Mesenchymal stem cell (in vitro differentiated cells and primary cell): ENCODE results near the gene RAB4B.

Experiments
- DNase-seq: peaks from one replicate; pipeline ENCODE4 v3.0.0-alpha.2; 2013
- H2AFZ ChIP-seq: one replicate; pipeline ENCODE4 v1.6.1; 2013; ENCODE audit warnings: low read depth, mild to moderate bottlenecking, control low read depth, inconsistent platforms, low read length, moderate library complexity
- H2AK5ac ChIP-seq: 2 replicates; pipeline ENCODE4 v1.6.1; 2013; ENCODE audit warnings: low read length, moderate library complexity, mild to moderate bottlenecking, inconsistent platforms; ENCODE audit not compliant: severe bottlenecking
- H2BK120ac ChIP-seq: one replicate; pipeline ENCODE4 v1.6.1; 2013; ENCODE audit warnings: low read depth, mild to moderate bottlenecking, inconsistent platforms, low read length, moderate library complexity
- H2BK12ac ChIP-seq, 2 experiments: one replicate each; pipeline ENCODE4 v1.6.1; 2013; ENCODE audit warnings: inconsistent platforms in 2 of 2, low read length in 2 of 2, mild to moderate bottlenecking in 2 of 2, moderate library complexity in 2 of 2, control low read depth in 1 of 2
- H2BK15ac ChIP-seq: one replicate; pipeline ENCODE4 v1.6.1; 2013; ENCODE audit warnings: mild to moderate bottlenecking, low read depth, inconsistent platforms; ENCODE audit not compliant: poor library complexity, severe bottlenecking
- H2BK5ac ChIP-seq: 2 replicates; pipeline ENCODE4 v1.6.1; 2013; ENCODE audit warnings: low read depth, mild to moderate bottlenecking, low read length, control low read depth, inconsistent platforms; ENCODE audit not compliant: poor library complexity, severe bottlenecking
- H3K14ac ChIP-seq, 2 experiments: one replicate each; pipeline ENCODE4 v1.6.1; 2013; ENCODE audit warnings: inconsistent platforms in 2 of 2, low read length in 2 of 2, control low read depth in 1 of 2, mild to moderate bottlenecking in 1 of 2, moderate library complexity in 1 of 2
- H3K18ac ChIP-seq, 2 experiments: one replicate each; pipeline ENCODE4 v1.6.1; 2013; ENCODE audit warnings: inconsistent platforms in 2 of 2, low read length in 2 of 2, control low read depth in 1 of 2, low read depth in 1 of 2, mild to moderate bottlenecking in 1 of 2
- H3K23ac ChIP-seq, 2 experiments: one replicate each; pipeline ENCODE4 v1.6.1; 2013; ENCODE audit warnings: inconsistent platforms in 2 of 2, low read length in 2 of 2, mild to moderate bottlenecking in 2 of 2, moderate library complexity in 2 of 2, control low read depth in 1 of 2
- H3K27ac ChIP-seq: 2 replicates; pipeline ENCODE4 v1.5.1; 2013; ENCODE audit warnings: mild to moderate bottlenecking, moderate library complexity, low read length, control low read depth, inconsistent platforms; ENCODE audit not compliant: poor library complexity, severe bottlenecking
- H3K27me3 ChIP-seq, 2 experiments: 2 replicates each; pipeline versions ENCODE4 v1.6.1 to v1.7.0; 2013; ENCODE audit warnings: low read length in 2 of 2, mild to moderate bottlenecking in 2 of 2, moderate library complexity in 2 of 2, control low read depth in 1 of 2, inconsistent platforms in 1 of 2; ENCODE audit not compliant: control insufficient read depth in 1 of 2, insufficient read depth in 1 of 2
- H3K36me3 ChIP-seq, 2 experiments: 2 replicates each; pipeline versions ENCODE4 v1.6.1 to v1.7.0; 2013; ENCODE audit warnings: low read length in 2 of 2, control low read depth in 1 of 2, inconsistent platforms in 1 of 2, low read depth in 1 of 2, mild to moderate bottlenecking in 1 of 2; ENCODE audit not compliant: insufficient read depth in 2 of 2, control insufficient read depth in 1 of 2
- H3K4ac ChIP-seq, 2 experiments: one replicate each; pipeline ENCODE4 v1.6.1; 2013; ENCODE audit warnings: inconsistent platforms in 2 of 2, low read length in 2 of 2, mild to moderate bottlenecking in 2 of 2, moderate library complexity in 2 of 2, control low read depth in 1 of 2, low read depth in 1 of 2
- H3K4me1 ChIP-seq: 2 replicates; pipeline ENCODE4 v1.6.1; 2013; ENCODE audit warnings: low read depth, low read length, control low read depth; ENCODE audit not compliant: control insufficient read depth, insufficient read depth
- H3K4me2 ChIP-seq: 2 replicates; pipeline ENCODE4 v1.6.1; 2013; ENCODE audit warnings: low read length, mild to moderate bottlenecking, inconsistent platforms; ENCODE audit not compliant: poor library complexity, severe bottlenecking
- H3K4me3 ChIP-seq, 2 experiments: 2 replicates each; pipeline versions ENCODE4 v1.5.1 to v1.7.0; 2013; ENCODE audit warnings: low read length in 2 of 2, mild to moderate bottlenecking in 2 of 2, control low read depth in 1 of 2, low read depth in 1 of 2; ENCODE audit not compliant: insufficient read depth in 1 of 2
- H3K79me1 ChIP-seq: replicated peaks from 2 replicates; pipeline ENCODE4 v1.6.1; 2013; ENCODE audit warnings: mild to moderate bottlenecking, control low read depth, low read length, inconsistent platforms; ENCODE audit not compliant: poor library complexity, severe bottlenecking
- H3K9ac ChIP-seq: 2 replicates; pipeline ENCODE4 v1.7.0; 2013; ENCODE audit warnings: mild to moderate bottlenecking, low read length, moderate library complexity
- H3K9me3 ChIP-seq: 2 replicates; pipeline ENCODE4 v1.7.0; 2013; ENCODE audit warnings: mild to moderate bottlenecking, low read length; ENCODE audit not compliant: control insufficient read depth
- H4K8ac ChIP-seq: one replicate; pipeline ENCODE4 v1.6.1; 2013; ENCODE audit warnings: inconsistent platforms, mild to moderate bottlenecking, low read length, moderate library complexity
- H4K91ac ChIP-seq: one replicate; pipeline ENCODE4 v1.6.1; 2013; ENCODE audit warnings: mild to moderate bottlenecking, low read length, inconsistent platforms
- WGBS: methylation state at CpG from one replicate; pipeline ENCODE4 v1.1.7; 2013; ENCODE audit warnings: mixed read lengths; 5-methylcytosine and 5-hydroxymethylcytosine counted together

Gene RAB4B

GRCh38 chr19:40802300-40803169 is 24.5 kb downstream of the RAB4B start:
- peak overlapping the region in 1 of 2 experiments; percentile 50 for H3K14ac ChIP-seq
- H3K9me3 ChIP-seq, result no peaks in the 10 kb centered on the region
- peak overlapping the region; percentile 56 for H3K9ac ChIP-seq
- H4K8ac ChIP-seq, result no peak overlapping the region
- H3K23ac ChIP-seq, result peak overlapping the region in 1 of 2 experiments; percentile 98
- peak overlapping the region in 1 of 2 experiments; percentile 71 for H3K18ac ChIP-seq
- H3K4ac ChIP-seq, result peak overlapping the region in 1 of 2 experiments; percentile 9
- no peak for DNase-seq
- no peaks in the 10 kb centered on the region for H3K27me3 ChIP-seq
- WGBS, result 74% methylated on average over 11 of the region's 11 CpGs
- peaks cover 60% of the 10 kb centered on the region for H3K4me1 ChIP-seq
- peaks cover 2% of the 10 kb centered on the region for H3K79me1 ChIP-seq
- no peak overlapping the region for H2BK12ac ChIP-seq
- no peak overlapping the region for H3K27ac ChIP-seq
- no peak overlapping the region for H2BK5ac ChIP-seq
- H3K4me3 ChIP-seq, result peak overlapping the region in 1 of 2 experiments; percentile 83
- H2BK120ac ChIP-seq, result no peak overlapping the region
- peak overlapping the region; percentile 55 for H4K91ac ChIP-seq
- no peak overlapping the region for H2BK15ac ChIP-seq
- peaks cover 58 to 65% of the 10 kb centered on the region in 2 experiments for H3K36me3 ChIP-seq
- H3K4me2 ChIP-seq, result no peak overlapping the region
- H2AK5ac ChIP-seq, result no peak overlapping the region
- no peak overlapping the region for H2AFZ ChIP-seq

- Histone ChIP-seq H2AK5ac (no peak overlapping the region), H2BK120ac (no peak overlapping the region), H4K8ac (no peak overlapping the region), H3K9ac (peak overlapping the region; percentile 56), H3K27ac (no peak overlapping the region), H3K79me1 (peaks cover 5% of the 10 kb centered on the region), H2BK12ac (no peak overlapping the region), H2AFZ (no peak overlapping the region), H2BK5ac (no peak overlapping the region), H3K9me3 (no peaks in the 10 kb centered on the region), H3K36me3 (peaks cover 66 to 72% of the 10 kb centered on the region in 2 experiments), H3K4me2 (no peak overlapping the region), H3K4ac (no peak overlapping the region), H3K27me3 (no peaks in the 10 kb centered on the region), H3K23ac (no peak overlapping the region), H3K18ac (no peak overlapping the region), H3K4me3 (peak overlapping the region in 1 of 2 experiments; percentile 83), H3K4me1 (peaks cover 56% of the 10 kb centered on the region), H4K91ac (no peak overlapping the region), H2BK15ac (no peak overlapping the region), H3K14ac (peak overlapping the region in 1 of 2 experiments; percentile 14)
- 85% methylated on average over 9 of the region's 9 CpGs for WGBS
- DNase-seq, result no peak
Measured at GRCh38 chr19:40803170-40803856, 25.3 kb downstream of the RAB4B start.

GRCh38 chr19:40803857-40804782 is 26.1 kb downstream of the RAB4B start:
- no peaks in the 10 kb centered on the region for H3K27me3 ChIP-seq
- H2BK120ac ChIP-seq, result no peak overlapping the region
- peaks cover 8% of the 10 kb centered on the region for H3K79me1 ChIP-seq
- H2AK5ac ChIP-seq, result peak overlapping the region; percentile 26
- H3K4me1 ChIP-seq, result peaks cover 59% of the 10 kb centered on the region
- H2BK15ac ChIP-seq, result no peak overlapping the region
- no peaks in the 10 kb centered on the region for H3K9me3 ChIP-seq
- no peak overlapping the region for H4K8ac ChIP-seq
- no peak overlapping the region for H3K4me3 ChIP-seq
- H3K4me2 ChIP-seq, result no peak overlapping the region
- H4K91ac ChIP-seq, result no peak overlapping the region
- no peak overlapping the region for H2BK5ac ChIP-seq
- H3K9ac ChIP-seq, result peak overlapping the region; percentile 12
- peaks cover 74 to 80% of the 10 kb centered on the region in 2 experiments for H3K36me3 ChIP-seq
- H3K14ac ChIP-seq, result peak overlapping the region in 1 of 2 experiments; percentile 20
- no peak overlapping the region for H3K27ac ChIP-seq
- H2BK12ac ChIP-seq, result no peak overlapping the region
- no peak for DNase-seq
- no peak overlapping the region for H3K4ac ChIP-seq
- H3K23ac ChIP-seq, result peak overlapping the region in 1 of 2 experiments; percentile 84
- no peak overlapping the region for H2AFZ ChIP-seq
- 93% methylated on average over 6 of the region's 6 CpGs for WGBS
- peak overlapping the region in 1 of 2 experiments; percentile 6 for H3K18ac ChIP-seq
